Measurements from ENCODE around the gene NUDT4.
"Not testable (repeated sequence)": the region's sequence is repeated elsewhere in the genome, so short reads cannot be mapped to it uniquely, and the experiment has no call there.

Gene NUDT4

DNA sequence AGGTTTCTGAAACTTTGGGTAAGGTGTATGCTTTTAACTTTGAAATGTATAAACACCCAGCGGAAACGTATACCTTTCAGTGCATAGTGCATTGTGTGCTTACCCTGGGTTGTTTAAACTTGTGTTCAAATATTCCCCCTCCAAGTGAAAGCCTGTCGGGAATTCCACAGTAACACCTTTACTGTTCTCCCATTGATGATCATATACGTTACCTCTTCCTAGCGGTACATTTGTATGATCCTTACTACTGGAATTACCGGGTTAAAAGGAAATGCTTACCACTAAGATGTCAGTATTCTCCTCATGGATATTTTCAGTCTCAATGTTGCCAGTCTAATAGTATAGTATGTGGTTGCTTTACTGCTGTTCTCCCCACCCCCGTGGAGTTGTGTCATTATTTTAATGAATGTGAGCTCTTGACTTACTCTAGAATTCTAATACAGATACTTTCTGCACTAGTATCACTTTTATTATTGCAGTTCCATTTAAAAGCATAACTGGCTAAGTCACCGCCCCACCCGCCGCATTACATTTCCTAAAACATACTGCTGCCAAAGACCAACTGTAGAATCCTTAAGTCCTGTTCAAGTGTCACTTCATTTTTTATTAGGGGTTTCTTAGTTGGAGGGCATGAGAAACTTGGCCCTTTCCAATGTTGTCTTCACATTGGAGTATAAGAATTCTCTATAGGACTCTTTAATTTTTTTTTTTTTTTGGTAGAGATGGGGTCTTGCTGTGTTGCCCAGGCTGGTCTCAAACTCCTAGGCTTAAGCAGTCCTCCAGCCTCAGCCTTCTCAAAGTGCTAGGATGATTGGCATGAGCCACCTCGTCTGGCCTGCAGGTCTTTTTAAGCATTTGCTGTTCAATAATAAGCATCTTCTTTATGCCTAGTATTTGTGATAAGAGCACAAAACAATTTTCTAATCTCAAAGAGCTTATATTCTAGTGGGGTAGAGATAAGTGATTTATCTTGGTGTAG, 24.9 kb downstream of the NUDT4 start:
- DNase-seq = no peak

DNA sequence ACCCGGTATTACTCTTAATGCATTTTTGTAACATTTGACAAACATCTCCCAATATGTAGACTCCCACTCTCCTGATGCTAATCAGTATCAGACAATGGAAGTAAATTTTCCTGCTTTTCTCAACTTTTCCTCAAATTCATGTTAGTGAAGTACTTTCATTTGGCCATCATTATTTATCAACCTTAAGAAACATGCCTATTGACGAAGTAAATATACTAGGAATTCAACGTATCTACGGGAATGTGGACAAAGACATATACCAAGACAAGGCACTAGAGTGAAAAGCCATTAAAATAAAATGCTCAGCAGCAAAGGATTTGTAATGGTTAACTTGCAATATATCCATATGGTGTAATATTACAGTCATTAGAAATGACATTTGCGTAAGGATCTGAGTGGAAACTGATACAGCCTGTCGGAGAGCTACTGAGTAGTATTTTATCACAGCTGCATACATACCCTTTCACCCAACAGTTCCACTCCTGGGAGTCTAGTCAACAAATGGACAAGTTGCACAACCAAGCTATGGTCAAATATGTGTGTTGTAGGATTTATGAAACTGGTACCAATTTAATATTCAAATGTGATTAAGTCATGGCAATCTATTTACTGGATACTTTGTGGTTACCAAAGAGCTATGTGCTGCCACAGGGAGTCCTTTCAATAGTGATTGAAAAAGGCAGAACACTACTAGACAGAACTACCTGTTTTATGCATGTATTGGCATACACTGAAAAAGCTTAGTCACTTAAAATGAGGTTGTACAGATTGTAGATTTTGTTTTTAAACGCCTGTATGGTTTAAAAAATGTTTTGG, 26.5 kb downstream of the NUDT4 start:
- no peak for DNase-seq

- DNase-seq = no peak
Observed at GRCh38 chr12:93404961-93405849, 27.5 kb downstream of the NUDT4 start.

GRCh38 chr12:93407054-93407962, 29.6 kb downstream of the NUDT4 start:
- DNase-seq = no peak

- DNase-seq = no peak
Observed at GRCh38 chr12:93407963-93408283, 30.2 kb downstream of the NUDT4 start.

DNA sequence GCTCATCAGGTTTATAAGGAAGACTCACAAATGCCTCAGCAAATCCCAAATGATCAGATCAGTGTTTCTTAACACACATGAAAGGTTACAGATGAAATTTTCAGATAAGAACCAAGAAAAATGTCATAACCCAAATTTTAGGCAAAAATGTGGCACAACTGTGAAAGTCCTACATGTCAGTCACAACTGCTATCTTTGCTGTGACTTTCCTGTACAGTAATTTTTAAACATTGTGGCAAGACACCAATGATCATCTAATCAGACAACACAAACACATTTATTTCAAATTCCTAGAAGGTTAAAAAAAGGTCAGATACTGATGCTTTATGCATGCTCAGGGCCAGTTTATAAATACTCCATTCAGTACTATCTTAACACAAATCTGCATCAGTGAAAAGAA, 31.1 kb downstream of the NUDT4 start:
- DNase-seq = no peak

GRCh38 chr12:93409343-93410187, 31.8 kb downstream of the NUDT4 start:
- not testable (repeated sequence) for DNase-seq

DNA sequence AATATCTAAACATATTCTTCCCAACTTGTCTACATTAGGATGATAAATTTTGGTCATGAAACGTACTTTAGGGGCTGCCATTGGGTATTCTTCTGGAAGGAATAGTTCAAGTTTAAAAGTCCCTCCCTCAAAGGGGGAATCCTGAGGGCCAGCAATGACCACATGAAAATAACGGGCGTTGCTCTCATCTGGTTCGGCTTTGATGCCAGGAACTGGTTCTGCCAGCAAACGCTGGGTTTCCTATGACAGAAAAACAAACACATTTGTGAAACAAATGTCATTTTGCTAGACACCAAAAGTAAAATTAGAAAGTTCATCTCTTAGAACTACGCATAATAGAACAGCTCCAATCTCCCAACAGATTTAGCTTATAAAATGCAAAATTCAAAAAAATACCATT, 33.3 kb downstream of the NUDT4 start:
- not testable (repeated sequence) for DNase-seq

DNA sequence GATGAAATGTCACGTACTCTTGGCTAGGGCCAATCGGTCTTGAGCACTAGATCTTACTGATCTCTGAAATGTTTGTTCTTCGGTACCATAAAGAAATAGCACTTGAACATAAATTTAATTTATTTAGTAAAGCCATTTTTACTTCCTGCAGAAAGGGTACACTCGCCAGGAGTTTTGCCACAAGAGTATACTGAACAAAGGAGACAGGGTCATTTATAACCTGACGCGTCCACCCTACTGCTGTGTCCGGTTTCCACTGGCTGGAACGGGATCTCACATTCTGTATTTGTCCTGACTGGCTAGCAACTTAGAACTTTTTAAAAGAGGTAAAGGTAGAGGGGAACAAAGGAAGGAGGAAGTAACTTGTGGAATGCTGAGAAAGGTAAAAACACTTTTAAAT, 34.7 kb downstream of the NUDT4 start:
- not testable (repeated sequence) for DNase-seq

DNA sequence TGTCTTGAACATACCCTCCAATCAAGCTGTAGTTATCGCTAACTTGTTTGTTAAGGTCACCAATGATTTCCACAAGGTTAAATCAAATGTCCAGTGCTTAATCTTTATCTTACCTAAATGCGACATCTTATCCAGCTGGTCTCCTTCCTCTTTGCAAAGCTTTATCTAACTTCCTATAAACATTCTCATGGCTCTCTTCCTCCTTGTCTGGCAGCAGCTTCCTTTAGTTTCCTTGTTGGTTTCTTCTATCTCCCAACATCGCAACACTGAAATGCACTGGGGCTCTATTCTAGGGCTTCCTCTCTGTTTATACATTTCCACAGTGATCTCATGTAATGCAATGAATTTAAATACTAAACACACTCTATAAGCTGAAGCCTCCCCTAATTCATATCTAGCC, 35.3 kb downstream of the NUDT4 start:
- DNase-seq = no peak

DNA sequence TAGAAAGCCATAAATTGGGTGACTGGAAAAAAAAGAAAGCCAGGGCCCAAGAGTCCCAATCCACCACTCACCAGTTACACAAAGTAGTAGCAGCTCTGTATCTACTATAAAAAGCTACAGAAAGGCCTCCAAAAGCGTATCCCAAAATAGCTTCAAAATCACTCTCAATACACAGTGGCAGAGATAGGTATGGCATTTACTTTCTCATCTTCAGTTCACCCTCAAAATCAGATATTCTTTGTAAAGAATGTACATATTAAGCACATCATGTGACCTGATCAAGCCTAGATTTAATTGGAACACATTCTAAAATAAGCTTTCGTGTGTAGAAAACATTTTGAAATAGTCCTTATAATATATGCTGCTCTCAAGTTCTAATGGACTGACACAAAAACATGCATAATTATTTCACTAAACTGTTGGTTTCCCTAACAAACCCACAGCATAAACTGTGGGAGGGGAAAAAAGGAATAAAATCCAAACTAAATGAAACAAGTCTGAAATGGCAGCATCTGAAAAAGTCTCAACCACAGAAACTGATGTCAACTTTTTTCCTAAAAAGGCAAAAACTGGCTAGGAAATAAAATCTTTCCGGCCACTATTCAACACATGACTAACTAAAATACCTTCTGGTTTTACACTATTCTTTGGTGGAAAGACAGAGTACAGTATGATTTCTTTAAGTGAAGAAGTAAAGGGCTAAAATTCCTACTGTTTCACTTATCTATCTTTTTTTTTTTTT, 38.2 kb downstream of the NUDT4 start:
- DNase-seq = no peak

- no peak for DNase-seq
Observed at GRCh38 chr12:93417967-93418480, 40.3 kb downstream of the NUDT4 start.

GRCh38 chr12:93419388-93420034, 41.8 kb downstream of the NUDT4 start:
- DNase-seq = no peak

DNA sequence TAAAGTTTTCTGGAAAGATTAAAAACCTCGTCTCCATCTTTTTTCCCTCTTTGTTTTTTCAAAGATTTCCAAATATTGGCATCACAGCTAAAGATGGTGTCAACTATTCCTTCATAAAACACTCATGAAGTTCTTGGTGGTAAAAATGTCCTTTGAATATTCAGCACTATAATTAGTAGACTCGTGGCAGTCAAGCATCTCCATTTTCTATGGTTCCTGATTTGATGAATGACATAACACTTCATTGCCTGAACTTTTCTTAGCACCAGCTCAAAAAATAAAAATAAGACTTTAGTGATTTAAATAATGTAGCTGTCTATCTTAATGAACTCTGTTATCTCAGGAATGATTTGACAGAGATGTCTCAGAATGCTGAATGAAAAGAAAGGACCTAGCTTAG, 44.3 kb downstream of the NUDT4 start:
- no peak for DNase-seq

DNA sequence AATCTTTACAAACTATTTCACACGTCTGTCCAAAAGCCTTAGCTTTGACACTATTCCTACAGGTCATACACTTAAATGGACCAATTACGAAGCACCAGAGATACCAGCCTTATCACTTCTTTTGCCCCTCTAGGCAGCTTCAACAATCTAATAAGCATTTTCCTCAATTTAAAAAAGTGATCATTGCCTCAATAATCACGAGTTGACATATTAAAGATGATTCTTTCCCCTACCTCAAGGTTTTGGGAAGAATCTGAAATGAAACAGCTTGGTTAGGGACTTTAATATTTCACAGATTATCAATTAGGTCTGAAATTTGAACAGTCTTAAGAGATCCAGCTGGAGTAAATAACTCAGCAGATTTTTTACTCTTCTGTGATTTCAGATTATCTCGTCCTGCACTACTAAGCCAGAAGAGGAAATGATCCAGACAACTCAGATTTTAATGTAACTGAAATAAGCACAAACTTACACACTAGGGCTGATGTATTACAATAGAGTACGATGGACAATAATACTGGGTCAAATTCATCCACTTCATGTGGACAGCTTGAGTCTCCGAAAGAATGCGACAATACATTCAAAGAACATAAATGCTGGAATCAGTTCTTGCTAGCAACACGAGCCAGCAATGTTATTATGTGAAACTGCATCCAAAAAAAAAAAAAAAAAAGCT, 48.1 kb downstream of the NUDT4 start:
- DNase-seq = no peak

GRCh38 chr12:93426412-93426805, 48.7 kb downstream of the NUDT4 start:
- no peak for DNase-seq

GRCh38 chr12:93427779-93428564, 50.2 kb downstream of the NUDT4 start:
- no peak for DNase-seq

DNA sequence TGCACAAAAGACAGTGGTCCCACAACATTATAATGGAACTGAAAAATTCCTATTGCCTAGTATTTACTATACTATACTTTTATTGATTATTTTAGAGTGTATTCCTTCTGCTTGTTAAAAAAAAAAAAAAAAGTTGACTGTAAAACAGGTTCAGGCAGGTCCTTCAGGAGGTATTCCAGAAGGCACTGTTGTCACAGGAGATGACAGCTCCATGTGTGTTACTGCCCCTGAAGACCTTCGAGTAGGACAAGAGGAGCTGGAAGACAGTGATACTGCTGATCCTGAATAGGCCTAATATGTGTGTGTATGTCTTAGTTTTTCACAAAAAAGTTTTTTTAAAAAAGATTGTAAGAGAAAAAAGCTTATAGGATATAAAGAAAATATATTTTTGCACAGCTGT, 51.7 kb downstream of the NUDT4 start:
- no peak for DNase-seq
